Neuronal stem cell (in vitro differentiated cells): Measurements from ENCODE around the gene CBX3.

Experiments used
- DNase-seq: peaks from one replicate; pipeline ENCODE4 v3.0.0-alpha.2; 2013; ENCODE audit warnings: low spot score
- H2AFZ ChIP-seq: one replicate; pipeline ENCODE4 v1.6.1; 2013; ENCODE audit warnings: mild to moderate bottlenecking, low read length, inconsistent platforms
- H2AK5ac ChIP-seq: 2 replicates; pipeline ENCODE4 v1.6.1; 2013; ENCODE audit warnings: low read depth, mild to moderate bottlenecking, inconsistent platforms, low read length, moderate library complexity, mixed read lengths
- H2BK120ac ChIP-seq: 2 replicates; pipeline ENCODE4 v1.6.1; 2013; ENCODE audit warnings: low read depth, mild to moderate bottlenecking, inconsistent platforms, low read length, moderate library complexity, mixed read lengths
- H2BK12ac ChIP-seq: one replicate; pipeline ENCODE4 v1.6.1; 2013; ENCODE audit warnings: low read length, inconsistent platforms
- H2BK15ac ChIP-seq: 2 replicates; pipeline ENCODE4 v1.6.1; 2013; ENCODE audit warnings: mild to moderate bottlenecking, low read length, inconsistent platforms, mixed read lengths
- H2BK5ac ChIP-seq: one replicate; pipeline ENCODE4 v1.6.1; 2013; ENCODE audit warnings: inconsistent platforms, mild to moderate bottlenecking, low read length, moderate library complexity
- H3K14ac ChIP-seq: one replicate; pipeline ENCODE4 v1.6.1; 2013; ENCODE audit warnings: low read length, inconsistent platforms
- H3K18ac ChIP-seq: 2 replicates; pipeline ENCODE4 v1.6.1; 2013; ENCODE audit warnings: low read length, inconsistent platforms
- H3K23ac ChIP-seq: 2 replicates; pipeline ENCODE4 v1.6.1; 2013; ENCODE audit warnings: low read depth, mild to moderate bottlenecking, mixed read lengths, low read length, inconsistent platforms; ENCODE audit not compliant: poor library complexity
- H3K27ac ChIP-seq: replicated peaks from 3 replicates; pipeline ENCODE4 v1.5.1; 2013; ENCODE audit warnings: low read length, inconsistent platforms
- H3K27me3 ChIP-seq, 3 experiments: 2 replicates each; pipeline ENCODE4 v1.6.1; 2013; ENCODE audit warnings: low read length in 3 of 3, mild to moderate bottlenecking in 2 of 3, inconsistent platforms in 1 of 3, low read depth in 1 of 3, mixed read lengths in 1 of 3, moderate library complexity in 1 of 3; ENCODE audit not compliant: control insufficient read depth in 3 of 3, insufficient read depth in 3 of 3
- H3K36me3 ChIP-seq, 2 donors: replicated peaks in 1 of 2; 2 replicates each; pipeline ENCODE4 v1.6.1; 2013; ENCODE audit warnings: low read length in 2 of 2; ENCODE audit not compliant: control insufficient read depth in 2 of 2, insufficient read depth in 2 of 2
- H3K4ac ChIP-seq: 2 replicates; pipeline ENCODE4 v1.6.1; 2013; ENCODE audit warnings: inconsistent platforms, mild to moderate bottlenecking, low read length, moderate library complexity
- H3K4me1 ChIP-seq, 2 donors: 1 replicate in 1 of 2; 2 replicates in 1 of 2; pipeline ENCODE4 v1.6.1; 2013; ENCODE audit warnings: low read length in 2 of 2, low read depth in 1 of 2; ENCODE audit not compliant: control insufficient read depth in 2 of 2, insufficient read depth in 1 of 2
- H3K4me2 ChIP-seq: one replicate; pipeline ENCODE4 v1.6.1; 2013; ENCODE audit warnings: mild to moderate bottlenecking, low read length, inconsistent platforms; ENCODE audit not compliant: insufficient read depth, poor library complexity, severe bottlenecking
- H3K4me3 ChIP-seq, 2 donors: 2 replicates each; pipeline ENCODE4 v1.5.1; 2013; ENCODE audit warnings: low read length in 2 of 2, mild to moderate bottlenecking in 2 of 2, inconsistent platforms in 1 of 2, moderate library complexity in 1 of 2
- H3K79me1 ChIP-seq: one replicate; pipeline ENCODE4 v1.6.1; 2013; ENCODE audit warnings: low read depth, mild to moderate bottlenecking, inconsistent platforms, low read length, moderate library complexity
- H3K9ac ChIP-seq: one replicate; pipeline ENCODE4 v1.6.1; 2013; ENCODE audit warnings: mild to moderate bottlenecking, low read depth, low read length, inconsistent platforms; ENCODE audit not compliant: poor library complexity
- H3K9me3 ChIP-seq, 2 donors: replicated peaks in 1 of 2; 2 replicates each; pipeline versions ENCODE3 to v1.6.1; 2013; ENCODE audit warnings: low read length in 2 of 2, mild to moderate bottlenecking in 2 of 2, inconsistent platforms in 1 of 2, low read depth in 1 of 2, mixed read lengths in 1 of 2, moderate library complexity in 1 of 2; ENCODE audit not compliant: control insufficient read depth in 2 of 2, insufficient read depth in 1 of 2
- H4K8ac ChIP-seq: one replicate; pipeline ENCODE4 v1.6.1; 2013; ENCODE audit warnings: low read depth, mild to moderate bottlenecking, inconsistent platforms, low read length, moderate library complexity
- H4K91ac ChIP-seq: one replicate; pipeline ENCODE4 v1.6.1; 2013; ENCODE audit warnings: low read length, low read depth, mild to moderate bottlenecking, inconsistent platforms; ENCODE audit not compliant: poor library complexity
- WGBS, 2 donors: extraction: QIAGEN DNeasy Blood & Tissue Kit; methylation state at CpG; one replicate each; pipeline ENCODE4 v1.1.7; 2013; ENCODE audit warnings: missing lambda C conversion rate in 2 of 2, mixed read lengths in 1 of 2; ENCODE audit not compliant: insufficient read length in 2 of 2, insufficient replicate concordance in 1 of 2; ENCODE audit errors: extremely low coverage in 2 of 2; 5-methylcytosine and 5-hydroxymethylcytosine counted together

CBX3 gene

GRCh38 chr7:26200444-26201246, 900 bp upstream of the CBX3 start, which contains the start of gene HNRNPA2B1:
HNRNPA2B1 (minus strand) TSS chr7:26200746; CDS start chr7:26200577, 169 bp downstream.
- Histone ChIP-seq H3K36me3 (peaks cover 8 to 69% of the 10 kb centered on the region in 2 donors), H3K27ac (peak within 1 kb of the TSS; percentile 100), H2BK120ac (peak within 1 kb of the TSS; percentile 94), H2AK5ac (peak within 1 kb of the TSS; percentile 98), H3K79me1 (peaks cover 5% of the 10 kb centered on the region), H3K9ac (peak within 1 kb of the TSS; percentile 97), H4K91ac (peak within 1 kb of the TSS; percentile 99), H2BK12ac (no peak within 1 kb of the TSS), H3K4me3 (peak within 1 kb of the TSS; percentile 85 to 94), H3K18ac (peak within 1 kb of the TSS; percentile 100), H2AFZ (peak within 1 kb of the TSS; percentile 87), H3K14ac (peak within 1 kb of the TSS; percentile 99), H3K4ac (peak within 1 kb of the TSS; percentile 71), H3K4me1 (peaks cover 2 to 13% of the 10 kb centered on the region in 2 donors), H3K9me3 (no peaks in the 10 kb centered on the region), H2BK5ac (peak within 1 kb of the TSS; percentile 100), H2BK15ac (peak within 1 kb of the TSS; percentile 88), H3K23ac (peak within 1 kb of the TSS; percentile 98), H3K27me3 (no peaks in the 10 kb centered on the region), H4K8ac (peak within 1 kb of the TSS; percentile 52), H3K4me2 (peak within 1 kb of the TSS; percentile 82)
- no CpG with 5 or more reads among the region's 71 CpGs for WGBS, 2 donors
- DNase-seq, result peak; percentile 98

- WGBS, 2 donors, result no CpG with 5 or more reads among the region's 68 CpGs
- no peak overlapping the region for H4K8ac ChIP-seq
- H2AK5ac ChIP-seq, result peak overlapping the region; percentile 98
- H3K36me3 ChIP-seq, result peaks cover 6 to 69% of the 10 kb centered on the region in 2 donors
- peak overlapping the region; percentile 98 for H2BK15ac ChIP-seq
- peak overlapping the region; percentile 73 for H2BK12ac ChIP-seq
- H3K27me3 ChIP-seq, result no peaks in the 10 kb centered on the region
- DNase-seq, result no peak
- no peak overlapping the region for H4K91ac ChIP-seq
- H3K4me3 ChIP-seq, result peak overlapping the region; percentile 85 to 94
- H3K9ac ChIP-seq, result peak overlapping the region; percentile 98
- H3K27ac ChIP-seq, result peak overlapping the region; percentile 100
- H3K79me1 ChIP-seq, result peaks cover 5% of the 10 kb centered on the region
- peak overlapping the region; percentile 99 for H3K14ac ChIP-seq
- H3K23ac ChIP-seq, result peak overlapping the region; percentile 98
- peak overlapping the region; percentile 99 for H3K4ac ChIP-seq
- H3K4me1 ChIP-seq, result peaks cover 0 to 3% of the 10 kb centered on the region in 2 donors
- peak overlapping the region; percentile 99 for H2BK120ac ChIP-seq
- H2AFZ ChIP-seq, result peak overlapping the region; percentile 76
- peak overlapping the region; percentile 100 for H3K18ac ChIP-seq
- peak overlapping the region; percentile 56 for H3K4me2 ChIP-seq
- H2BK5ac ChIP-seq, result peak overlapping the region; percentile 100
- no peaks in the 10 kb centered on the region for H3K9me3 ChIP-seq
Observed at GRCh38 chr7:26202019-26202990, 760 bp downstream of the CBX3 start.

- H2AFZ ChIP-seq, result no peak overlapping the region
- no peak overlapping the region for H2BK12ac ChIP-seq
- no peak overlapping the region for H4K91ac ChIP-seq
- no peak overlapping the region for H3K23ac ChIP-seq
- H3K27ac ChIP-seq, result no peak overlapping the region
- no peak overlapping the region for H3K4ac ChIP-seq
- H3K79me1 ChIP-seq, result peaks cover 6% of the 10 kb centered on the region
- H3K4me1 ChIP-seq, result peaks cover 0 to 3% of the 10 kb centered on the region in 2 donors
- H3K36me3 ChIP-seq, result peaks cover 10 to 69% of the 10 kb centered on the region in 2 donors
- H3K27me3 ChIP-seq, result no peaks in the 10 kb centered on the region
- H3K4me2 ChIP-seq, result peak overlapping the region; percentile 12
- H2BK5ac ChIP-seq, result no peak overlapping the region
- no peak for DNase-seq
- no peak overlapping the region for H2BK120ac ChIP-seq
- no peak overlapping the region for H3K9ac ChIP-seq
- no peak overlapping the region for H2AK5ac ChIP-seq
- H3K14ac ChIP-seq, result no peak overlapping the region
- no peak overlapping the region for H3K18ac ChIP-seq
- H3K9me3 ChIP-seq, result no peaks in the 10 kb centered on the region
- no CpG with 5 or more reads among the region's 2 CpGs for WGBS, 2 donors
- H2BK15ac ChIP-seq, result no peak overlapping the region
- no peak overlapping the region for H4K8ac ChIP-seq
- H3K4me3 ChIP-seq, result peak overlapping the region; percentile 57 to 85
Observed at GRCh38 chr7:26203016-26203415, 1.5 kb downstream of the CBX3 start.
